ENCODE data around the gene CAMK1D. TPM values are rescaled to one million over a fixed set of nuclear protein-coding genes. Genes with fewer than 3 reads are reported as not detected.
"Not testable (repeated sequence)": the region's sequence is repeated elsewhere in the genome, so short reads cannot be mapped to it uniquely, and the experiment has no call there.

Gene CAMK1D
- total RNA-seq, 2 experiments from 2014 or later: 19.0 to 25.6 TPM

DNA sequence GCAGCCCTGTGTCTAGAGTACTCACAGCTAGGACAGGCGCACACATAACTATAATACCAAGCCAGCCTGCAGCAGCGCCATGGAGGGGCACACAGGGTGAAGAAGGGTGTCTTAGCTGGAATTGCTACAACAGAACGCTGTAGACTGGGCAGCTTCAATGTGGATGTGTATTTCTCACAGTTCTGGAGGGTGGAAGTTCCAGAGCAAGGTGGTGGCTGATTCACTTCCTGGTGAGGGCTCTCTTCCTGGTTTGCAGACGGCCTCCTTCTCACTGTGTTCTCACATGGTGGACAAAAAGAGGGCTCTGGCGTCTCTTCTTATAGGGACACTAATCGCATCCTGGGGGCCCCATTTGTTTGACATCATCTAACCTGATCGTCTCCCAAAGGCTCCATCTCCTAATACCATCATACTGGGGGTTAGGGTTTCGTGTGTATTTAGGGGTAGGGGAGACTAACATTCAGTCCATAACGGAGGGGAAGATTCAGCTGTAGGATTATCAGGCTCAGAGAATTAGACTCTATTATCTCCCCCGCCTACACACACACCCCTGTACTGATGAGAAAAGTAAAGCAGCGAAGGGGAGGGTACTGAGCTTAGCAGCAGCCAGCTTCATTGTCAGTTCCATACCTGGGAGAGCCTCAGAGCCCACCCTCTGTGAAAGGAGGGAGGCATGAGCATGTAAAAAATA lies 363.1 kb downstream of the CAMK1D start:
- POLR2A ChIA-PET: interaction anchor here (0.7 kb wide), 1 partner anchor 402 kb away, joined by 4 read pairs; no protein-coding TSS in a partner anchor

DNA sequence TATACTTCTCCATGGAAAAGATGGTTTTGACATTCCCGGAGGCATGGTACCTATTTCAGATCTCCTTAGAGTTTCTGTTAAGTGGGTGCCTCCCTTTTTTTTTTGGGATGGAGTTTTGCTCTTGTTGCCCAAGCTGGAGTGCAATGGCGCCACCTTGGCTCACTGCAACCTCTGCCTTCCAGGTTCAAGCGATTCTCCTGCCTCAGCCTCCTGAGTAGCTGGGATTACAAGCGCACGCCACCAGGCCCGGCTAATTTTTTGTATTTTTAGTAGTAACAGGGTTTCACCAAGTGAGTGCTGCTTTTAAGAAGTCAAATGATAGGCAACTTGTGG lies 363.6 kb downstream of the CAMK1D start:
- DNase-seq (ENCODE audit: low spot score); H2AFZ ChIP-seq (ENCODE audit: low read length); H3K9me2 ChIP-seq (ENCODE audit: insufficient read depth, low read length); H3K27ac ChIP-seq (ENCODE audit: low read depth, low read length, poor library complexity, severe bottlenecking); H3K79me2 ChIP-seq (ENCODE audit: insufficient read depth, low read depth, low read length); intact Hi-C loops (cut with micrococcal nuclease; ENCODE audit: unreplicated experiment); H3K4me2 ChIP-seq (ENCODE audit: low read length); H3K4me1 ChIP-seq (ENCODE audit: insufficient read depth, low read length, poor library complexity, severe bottlenecking); H3K9me3 ChIP-seq (ENCODE audit: low read length); BruUV-seq (replicated peaks); H3K4me3 ChIP-seq (ENCODE audit: low read depth, low read length, poor library complexity, severe bottlenecking); H4K20me1 ChIP-seq (ENCODE audit: insufficient read depth, low read length); H3K36me3 ChIP-seq (ENCODE audit: insufficient read depth, low read length): not testable (repeated sequence)
- ChIA-PET POLR2A (interaction anchor here (0.6 to 0.7 kb wide), 2 partner anchors 402 to 450 kb away, joined by 3 to 4 read pairs; no protein-coding TSS in a partner anchor), CTCF (ENCODE audit: unreplicated experiment) (interaction anchor here (0.6 kb wide), 1 partner anchor 228 kb away, joined by 3 read pairs; no protein-coding TSS in a partner anchor)
- TF ChIP-seq, protein P1, sequence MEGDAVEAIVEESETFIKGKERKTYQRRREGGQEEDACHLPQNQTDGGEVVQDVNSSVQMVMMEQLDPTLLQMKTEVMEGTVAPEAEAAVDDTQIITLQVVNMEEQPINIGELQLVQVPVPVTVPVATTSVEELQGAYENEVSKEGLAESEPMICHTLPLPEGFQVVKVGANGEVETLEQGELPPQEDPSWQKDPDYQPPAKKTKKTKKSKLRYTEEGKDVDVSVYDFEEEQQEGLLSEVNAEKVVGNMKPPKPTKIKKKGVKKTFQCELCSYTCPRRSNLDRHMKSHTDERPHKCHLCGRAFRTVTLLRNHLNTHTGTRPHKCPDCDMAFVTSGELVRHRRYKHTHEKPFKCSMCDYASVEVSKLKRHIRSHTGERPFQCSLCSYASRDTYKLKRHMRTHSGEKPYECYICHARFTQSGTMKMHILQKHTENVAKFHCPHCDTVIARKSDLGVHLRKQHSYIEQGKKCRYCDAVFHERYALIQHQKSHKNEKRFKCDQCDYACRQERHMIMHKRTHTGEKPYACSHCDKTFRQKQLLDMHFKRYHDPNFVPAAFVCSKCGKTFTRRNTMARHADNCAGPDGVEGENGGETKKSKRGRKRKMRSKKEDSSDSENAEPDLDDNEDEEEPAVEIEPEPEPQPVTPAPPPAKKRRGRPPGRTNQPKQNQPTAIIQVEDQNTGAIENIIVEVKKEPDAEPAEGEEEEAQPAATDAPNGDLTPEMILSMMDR (conservative IDR thresholded peaks at IDR 0.05; ENCODE audit: low read length): peak; percentile 60

More for the DNA sequence above, 363.1 kb downstream of the CAMK1D start:
- no peak overlapping the region for H3K4me2 ChIP-seq (ENCODE audit: low read length)
- BruUV-seq (replicated peaks): no TSS peak
- H3K79me2 ChIP-seq (ENCODE audit: insufficient read depth, low read depth, low read length): no peaks in the 10 kb centered on the region
- TF ChIP-seq, protein P1 (conservative IDR thresholded peaks at IDR 0.05; ENCODE audit: low read length): no peak
- no peak for TF ChIP-seq EZH2phosphoT487 (IDR thresholded peaks at IDR 0.05; ENCODE audit: borderline replicate concordance, low read depth, low read length)
- H4K20me1 ChIP-seq (ENCODE audit: insufficient read depth, low read length): no peaks in the 10 kb centered on the region
- no peak overlapping the region for H2AFZ ChIP-seq (ENCODE audit: low read length)
- CTCF ChIA-PET (ENCODE audit: unreplicated experiment): interaction anchor here (0.6 kb wide), 1 partner anchor 228 kb away, joined by 3 read pairs; no protein-coding TSS in a partner anchor
- no peaks in the 10 kb centered on the region for H3K36me3 ChIP-seq (ENCODE audit: insufficient read depth, low read length)
- no peaks in the 10 kb centered on the region for H3K9me3 ChIP-seq (ENCODE audit: low read length)
- no peak for DNase-seq (ENCODE audit: low spot score)
- no peaks in the 10 kb centered on the region for H3K4me1 ChIP-seq (ENCODE audit: insufficient read depth, low read length, poor library complexity, severe bottlenecking)
- intact Hi-C loops (cut with micrococcal nuclease; ENCODE audit: unreplicated experiment): no loop called here
- no peaks in the 10 kb centered on the region for H3K9me2 ChIP-seq (ENCODE audit: insufficient read depth, low read length)
- H3K4me3 ChIP-seq (ENCODE audit: low read depth, low read length, poor library complexity, severe bottlenecking): no peak overlapping the region
- H3K27ac ChIP-seq (ENCODE audit: low read depth, low read length, poor library complexity, severe bottlenecking): no peak overlapping the region

- Histone ChIP-seq H3K4me1 (ENCODE audit: insufficient read depth, low read length, poor library complexity, severe bottlenecking) (no peaks in the 10 kb centered on the region), H3K79me2 (ENCODE audit: insufficient read depth, low read depth, low read length) (no peaks in the 10 kb centered on the region), H4K20me1 (ENCODE audit: insufficient read depth, low read length) (no peaks in the 10 kb centered on the region), H3K4me3 (ENCODE audit: low read depth, low read length, poor library complexity, severe bottlenecking) (no peak overlapping the region), H3K4me2 (ENCODE audit: low read length) (no peak overlapping the region), H2AFZ (ENCODE audit: low read length) (no peak overlapping the region), H3K36me3 (ENCODE audit: insufficient read depth, low read length) (no peaks in the 10 kb centered on the region), H3K9me3 (ENCODE audit: low read length) (no peaks in the 10 kb centered on the region), H3K9me2 (ENCODE audit: insufficient read depth, low read length) (no peaks in the 10 kb centered on the region), H3K27ac (ENCODE audit: low read depth, low read length, poor library complexity, severe bottlenecking) (no peak overlapping the region)
- no peak for TF ChIP-seq EZH2phosphoT487 (IDR thresholded peaks at IDR 0.05; ENCODE audit: borderline replicate concordance, low read depth, low read length)
- TF ChIP-seq, protein P1 (conservative IDR thresholded peaks at IDR 0.05; ENCODE audit: low read length): no peak
- ChIA-PET CTCF (ENCODE audit: unreplicated experiment) (no interaction called here), POLR2A (no interaction called here)
- DNase-seq (ENCODE audit: low spot score): no peak
- no TSS peak for BruUV-seq (replicated peaks)
- intact Hi-C loops (cut with micrococcal nuclease; ENCODE audit: unreplicated experiment): no loop called here
These were observed 366.7 kb downstream of the CAMK1D start for GRCh38 chr10:12716042-12716441.

Measured in OCI-LY7 (cell line).